CD4-positive, alpha-beta T cell treated with Interleukin-6 at 100 ng/mL for 8 hours (primary cell): ENCODE measurements around the gene LRRC9.
"Not testable (repeated sequence)": the region's sequence is repeated elsewhere in the genome, so short reads cannot be mapped to it uniquely, and the experiment has no call there.

Experiments used
- DNase-seq: peaks from one replicate; pipeline ENCODE4 v3.0.0-alpha.2; 2020; ENCODE audit warnings: mixed read lengths, low spot score

The LRRC9 gene

GRCh38 chr14:59957890-59958289 is 37.9 kb downstream of the LRRC9 start:
- not testable (repeated sequence) for DNase-seq

GRCh38 chr14:59959668-59960067 is 39.7 kb downstream of the LRRC9 start:
- DNase-seq, result no peak

- DNase-seq, result no peak
Measured at GRCh38 chr14:59961518-59962062, 41.6 kb downstream of the LRRC9 start.

GRCh38 chr14:59964251-59965007 is 44.5 kb downstream of the LRRC9 start:
- peak; percentile 5 for DNase-seq

GRCh38 chr14:59969319-59969718 is 49.4 kb downstream of the LRRC9 start:
- no peak for DNase-seq

- no peak for DNase-seq
Measured at GRCh38 chr14:59981564-59981963, 61.6 kb downstream of the LRRC9 start.

GRCh38 chr14:59983048-59983447 is 63.1 kb downstream of the LRRC9 start:
- DNase-seq, result no peak

- no peak for DNase-seq
Measured at GRCh38 chr14:59986556-59987059, 66.7 kb downstream of the LRRC9 start.

- no peak for DNase-seq
Measured at GRCh38 chr14:59997449-59997848, 77.5 kb downstream of the LRRC9 start.

GRCh38 chr14:59997966-59998365 is 78.0 kb downstream of the LRRC9 start:
- no peak for DNase-seq

- no peak for DNase-seq
Measured at GRCh38 chr14:59998564-59998963, 78.6 kb downstream of the LRRC9 start.

- DNase-seq, result no peak
Measured at GRCh38 chr14:60002819-60003492, 83.0 kb downstream of the LRRC9 start.

GRCh38 chr14:60003991-60004390 is 84.0 kb downstream of the LRRC9 start:
- DNase-seq, result no peak

- no peak for DNase-seq
Measured at GRCh38 chr14:60008042-60008441, 88.1 kb downstream of the LRRC9 start.

GRCh38 chr14:60010263-60010662 is 90.3 kb downstream of the LRRC9 start:
- DNase-seq, result not testable (repeated sequence)

GRCh38 chr14:60014402-60014801 is 94.5 kb downstream of the LRRC9 start:
- DNase-seq, result no peak

- no peak for DNase-seq
Measured at GRCh38 chr14:60021619-60022018, 101.7 kb downstream of the LRRC9 start.

GRCh38 chr14:60025571-60025970 is 105.6 kb downstream of the LRRC9 start:
- no peak for DNase-seq

- no peak for DNase-seq
Measured at GRCh38 chr14:60035177-60035576, 115.2 kb downstream of the LRRC9 start.

- DNase-seq, result not testable (repeated sequence)
Measured at GRCh38 chr14:60047976-60048375, 128.0 kb downstream of the LRRC9 start.

GRCh38 chr14:60051721-60052221 is 131.8 kb downstream of the LRRC9 start:
- DNase-seq, result peak; percentile 7

GRCh38 chr14:60058087-60058486 is 138.1 kb downstream of the LRRC9 start:
- DNase-seq, result no peak

GRCh38 chr14:60061371-60061770 is 141.4 kb downstream of the LRRC9 start:
- no peak for DNase-seq
